WI38 (cell line): ENCODE measurements around the gene ST6GALNAC3.

Experiments
- H3K4me3 ChIP-seq: 2 replicates; pipeline ENCODE4 v1.5.1; 2011; ENCODE audit warnings: low read depth, mild to moderate bottlenecking, control low read depth, low read length
- TF ChIP-seq, protein P1 (sequence below): IDR thresholded peaks from 2 replicates; pipeline ENCODE4 v1.5.1; 2012; ENCODE audit warnings: low read depth, mild to moderate bottlenecking, control low read depth, low read length

ST6GALNAC3 gene

DNA sequence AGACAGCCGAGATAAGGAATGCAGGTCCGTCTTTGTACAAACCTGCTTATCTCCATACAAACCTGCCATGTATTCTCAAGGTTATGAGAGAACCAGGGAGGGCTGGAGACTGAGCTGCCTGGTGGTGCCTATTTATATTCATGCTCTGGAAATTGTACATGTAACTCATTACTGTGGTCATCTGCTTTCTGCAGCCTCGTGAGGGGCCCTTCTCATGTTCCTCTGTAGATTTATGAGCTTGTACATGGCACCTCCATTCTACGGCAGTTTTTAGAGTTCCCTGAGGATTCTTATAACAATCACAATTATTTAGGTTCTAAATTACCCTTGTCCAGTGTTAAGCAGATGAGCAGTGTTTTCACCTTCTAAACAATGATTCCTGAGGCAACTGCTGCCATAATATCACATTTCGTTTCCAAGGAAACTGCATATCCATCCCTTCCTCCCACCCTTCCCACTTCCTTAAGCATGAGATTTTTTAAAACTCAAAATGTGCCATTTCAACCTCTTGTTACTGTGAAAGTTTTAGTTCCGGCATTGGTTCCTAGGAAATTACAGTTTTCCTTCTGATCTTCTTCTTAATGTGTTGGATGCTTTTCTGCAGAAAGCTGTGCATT lies 112.1 kb downstream of the ST6GALNAC3 start:
- TF ChIP-seq, protein P1, sequence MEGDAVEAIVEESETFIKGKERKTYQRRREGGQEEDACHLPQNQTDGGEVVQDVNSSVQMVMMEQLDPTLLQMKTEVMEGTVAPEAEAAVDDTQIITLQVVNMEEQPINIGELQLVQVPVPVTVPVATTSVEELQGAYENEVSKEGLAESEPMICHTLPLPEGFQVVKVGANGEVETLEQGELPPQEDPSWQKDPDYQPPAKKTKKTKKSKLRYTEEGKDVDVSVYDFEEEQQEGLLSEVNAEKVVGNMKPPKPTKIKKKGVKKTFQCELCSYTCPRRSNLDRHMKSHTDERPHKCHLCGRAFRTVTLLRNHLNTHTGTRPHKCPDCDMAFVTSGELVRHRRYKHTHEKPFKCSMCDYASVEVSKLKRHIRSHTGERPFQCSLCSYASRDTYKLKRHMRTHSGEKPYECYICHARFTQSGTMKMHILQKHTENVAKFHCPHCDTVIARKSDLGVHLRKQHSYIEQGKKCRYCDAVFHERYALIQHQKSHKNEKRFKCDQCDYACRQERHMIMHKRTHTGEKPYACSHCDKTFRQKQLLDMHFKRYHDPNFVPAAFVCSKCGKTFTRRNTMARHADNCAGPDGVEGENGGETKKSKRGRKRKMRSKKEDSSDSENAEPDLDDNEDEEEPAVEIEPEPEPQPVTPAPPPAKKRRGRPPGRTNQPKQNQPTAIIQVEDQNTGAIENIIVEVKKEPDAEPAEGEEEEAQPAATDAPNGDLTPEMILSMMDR = no peak
- H3K4me3 ChIP-seq = no peak overlapping the region

DNA sequence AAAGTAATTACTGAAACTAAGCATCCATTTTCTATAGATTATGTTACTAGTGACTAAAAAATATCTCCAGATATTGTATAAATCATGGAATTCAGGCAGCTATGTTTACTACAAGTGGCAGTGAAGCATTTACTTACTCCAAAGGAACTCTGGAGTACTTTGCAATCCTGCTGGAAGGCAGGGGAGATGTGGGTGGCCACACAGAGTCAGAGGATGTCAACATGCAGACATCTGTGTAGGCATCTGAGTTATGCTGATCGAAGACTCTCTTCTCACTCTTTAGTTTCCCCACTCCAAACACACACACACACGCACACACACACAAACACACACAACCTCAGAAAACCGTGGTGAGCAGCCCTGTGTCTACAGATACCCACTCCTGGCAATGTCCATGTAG lies 112.9 kb downstream of the ST6GALNAC3 start:
- H3K4me3 ChIP-seq = no peak overlapping the region
- TF ChIP-seq, protein P1 = no peak

DNA sequence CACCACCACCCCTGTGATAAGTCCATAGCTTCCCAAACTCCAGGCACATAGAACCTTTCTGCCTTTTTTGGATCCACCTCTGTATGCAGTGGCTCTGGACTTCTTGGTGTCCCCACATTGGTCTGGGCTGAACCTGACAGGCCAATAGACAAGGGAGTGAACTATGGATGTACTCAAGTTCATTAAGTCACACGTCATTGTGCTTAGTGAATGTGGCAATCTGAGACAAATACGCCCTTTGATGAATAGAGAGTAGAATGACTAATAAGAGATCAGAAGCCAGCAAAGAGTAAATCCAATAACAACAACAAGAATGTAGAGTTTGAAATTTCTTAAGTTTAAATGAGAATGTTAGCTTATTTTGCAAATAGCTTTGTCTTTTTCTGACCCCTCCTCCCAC lies 114.8 kb downstream of the ST6GALNAC3 start:
- TF ChIP-seq, protein P1 = no peak
- no peak overlapping the region for H3K4me3 ChIP-seq

DNA sequence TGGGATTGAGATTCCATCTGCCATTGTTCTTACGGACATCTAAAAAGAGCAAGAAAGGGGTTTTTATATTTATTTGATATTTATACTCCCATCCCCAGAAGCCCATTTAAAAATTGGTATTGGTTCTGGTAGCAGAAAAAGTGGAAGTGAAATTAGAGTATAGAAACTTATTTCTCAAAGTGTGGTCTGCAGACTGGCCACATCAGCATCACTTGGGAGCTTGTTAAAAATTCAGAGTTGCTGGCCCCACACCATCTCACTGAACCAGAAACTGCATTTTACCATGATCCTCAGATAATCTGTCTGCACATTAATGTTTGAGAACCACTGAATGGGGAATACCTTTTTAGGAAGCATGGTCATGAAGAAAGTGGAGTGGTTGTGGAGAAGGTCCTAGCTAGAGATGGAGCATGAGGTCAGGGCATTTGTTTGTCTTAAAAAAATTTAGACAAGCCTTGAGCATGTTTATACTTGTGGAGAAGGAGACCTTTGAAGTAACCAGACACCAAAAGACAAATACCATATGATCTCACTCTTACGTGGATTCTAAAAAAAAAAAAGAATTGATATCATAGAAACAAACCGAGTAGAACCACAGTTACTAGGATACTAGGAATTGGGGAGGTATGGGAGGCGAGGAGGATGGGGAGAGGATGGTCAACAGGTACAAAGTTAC lies 116.3 kb downstream of the ST6GALNAC3 start:
- no peak overlapping the region for H3K4me3 ChIP-seq
- TF ChIP-seq, protein P1 = no peak

DNA sequence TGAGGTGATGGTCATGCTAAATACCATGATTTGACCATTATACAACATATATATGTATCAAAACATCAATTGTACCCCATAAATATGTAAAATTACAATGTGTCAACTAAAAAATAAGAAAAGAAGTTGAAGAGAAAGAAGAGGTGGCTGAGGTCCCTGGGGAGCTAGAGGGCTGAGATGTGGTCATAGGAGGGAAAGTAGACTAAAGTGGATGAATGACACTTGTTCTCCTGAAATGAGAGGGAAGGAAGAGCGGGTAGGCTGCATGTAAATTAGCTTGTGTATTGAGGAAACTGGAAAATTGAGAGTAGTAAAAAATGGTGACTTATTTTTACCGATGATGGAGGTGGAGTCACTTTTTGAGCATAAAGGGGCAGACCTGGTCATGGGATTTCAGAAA lies 117.0 kb downstream of the ST6GALNAC3 start:
- TF ChIP-seq, protein P1 = no peak
- H3K4me3 ChIP-seq = no peak overlapping the region

DNA sequence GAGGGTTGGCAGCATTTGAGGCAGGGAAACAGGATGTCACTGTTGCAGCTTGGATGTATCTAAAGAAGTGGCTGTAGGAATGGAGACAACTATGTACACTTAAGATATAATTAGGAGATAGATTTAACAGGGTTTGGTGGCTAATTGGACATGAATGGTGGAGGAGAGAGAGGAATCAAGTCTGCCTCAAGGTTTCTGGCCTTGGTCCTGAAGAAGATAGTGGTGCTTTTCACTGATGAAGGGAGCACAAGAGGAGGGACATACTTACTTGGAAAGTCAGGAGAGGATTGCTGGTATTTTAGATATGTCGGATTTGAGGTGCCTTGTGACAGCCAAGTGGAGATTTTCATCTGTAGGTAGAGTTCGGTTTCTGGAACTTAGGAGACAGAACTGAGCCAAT lies 123.9 kb downstream of the ST6GALNAC3 start:
- TF ChIP-seq, protein P1 = no peak
- H3K4me3 ChIP-seq = no peak overlapping the region

DNA sequence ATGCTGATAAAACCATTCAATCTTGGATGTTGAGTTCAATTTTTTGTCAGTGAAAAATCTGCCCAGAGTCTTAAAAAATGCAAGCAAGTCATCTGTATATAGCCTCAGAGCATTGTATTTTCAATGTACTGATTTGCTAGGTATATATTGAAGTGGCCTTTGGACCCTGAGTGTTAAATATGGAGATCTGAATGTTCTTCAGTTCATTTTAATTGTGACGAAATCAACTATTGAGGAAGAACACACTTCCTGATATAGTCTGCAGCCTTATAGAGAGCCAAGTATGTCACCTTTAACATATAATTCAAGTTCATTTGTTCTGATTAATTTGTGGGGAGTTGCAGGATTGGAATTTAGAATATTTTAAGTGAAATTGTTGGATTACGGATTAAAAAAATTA lies 128.1 kb downstream of the ST6GALNAC3 start:
- TF ChIP-seq, protein P1 = no peak

More for the DNA sequence above, 128.1 kb downstream of the ST6GALNAC3 start:
- no peak overlapping the region for H3K4me3 ChIP-seq
